Uterine smooth muscle cell (primary cell): ENCODE measurements around the gene KAT2A. TPM values are rescaled to one million over a fixed set of nuclear protein-coding genes. Genes with fewer than 3 reads are reported as not detected.

Experiments
- total RNA-seq: library from RNA; depleted of rRNA; stranded (reverse); fragments of >200 nt; gene quantifications from 2 replicates; pipeline ENCODE4 v1.2.3, GENCODE V29; 2014

KAT2A gene
- 8.7 and 10.7 TPM in 2 replicates for total RNA-seq

DNA sequence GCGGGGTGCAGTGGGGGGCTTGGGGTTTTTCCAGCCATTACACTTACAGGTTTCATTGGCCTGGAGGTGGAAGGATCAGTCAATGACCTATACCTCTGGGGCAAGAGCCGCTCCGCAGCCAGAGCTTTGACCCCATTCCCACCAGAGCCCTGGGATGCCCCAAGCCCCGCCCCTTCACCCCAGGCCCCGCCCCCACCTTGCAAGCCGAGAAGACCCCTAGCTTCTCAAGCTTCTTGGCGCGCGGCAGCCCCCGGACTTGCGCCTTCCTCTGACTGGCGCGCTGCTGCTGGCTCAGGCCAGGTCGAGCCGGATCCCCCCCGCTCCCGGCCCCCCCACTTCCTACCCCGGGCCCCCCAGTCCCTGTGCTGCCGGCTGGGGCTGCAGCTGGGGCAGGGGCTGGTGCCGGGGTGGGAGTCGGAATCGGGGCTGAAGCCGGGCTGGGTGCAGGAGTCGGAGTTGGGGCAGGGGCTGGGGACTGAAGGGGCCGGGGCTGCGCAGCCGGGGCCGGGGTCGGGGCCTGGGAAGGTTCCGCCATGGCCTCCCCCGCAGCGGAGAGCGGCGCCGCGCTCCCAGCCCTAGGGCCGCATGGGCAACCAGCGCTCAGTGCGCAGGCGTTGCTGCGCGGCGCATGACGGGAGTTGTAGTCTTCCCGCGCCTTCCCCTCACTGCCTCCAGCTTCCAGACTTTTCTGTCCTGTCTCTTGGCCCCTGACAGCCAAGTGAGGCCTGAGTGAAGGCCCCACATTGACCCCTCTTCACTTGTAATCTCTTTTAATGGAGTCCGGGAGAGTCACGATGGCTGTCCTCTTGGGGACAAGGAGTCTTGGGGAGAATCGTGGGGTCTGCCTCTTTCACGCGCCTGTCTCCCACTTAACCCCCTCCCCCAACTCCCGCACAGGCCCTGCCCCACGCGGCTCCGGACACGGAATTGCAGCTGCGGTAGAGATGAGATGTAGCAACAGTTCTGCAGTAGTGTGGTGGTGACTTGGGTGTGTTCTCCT is at the start of gene KAT2A:
Gene KAT2A (minus strand): TSS at position 598 of the 1,000 bp plus-strand sequence. CDS start 63 bp downstream, at position 535.

DNA sequence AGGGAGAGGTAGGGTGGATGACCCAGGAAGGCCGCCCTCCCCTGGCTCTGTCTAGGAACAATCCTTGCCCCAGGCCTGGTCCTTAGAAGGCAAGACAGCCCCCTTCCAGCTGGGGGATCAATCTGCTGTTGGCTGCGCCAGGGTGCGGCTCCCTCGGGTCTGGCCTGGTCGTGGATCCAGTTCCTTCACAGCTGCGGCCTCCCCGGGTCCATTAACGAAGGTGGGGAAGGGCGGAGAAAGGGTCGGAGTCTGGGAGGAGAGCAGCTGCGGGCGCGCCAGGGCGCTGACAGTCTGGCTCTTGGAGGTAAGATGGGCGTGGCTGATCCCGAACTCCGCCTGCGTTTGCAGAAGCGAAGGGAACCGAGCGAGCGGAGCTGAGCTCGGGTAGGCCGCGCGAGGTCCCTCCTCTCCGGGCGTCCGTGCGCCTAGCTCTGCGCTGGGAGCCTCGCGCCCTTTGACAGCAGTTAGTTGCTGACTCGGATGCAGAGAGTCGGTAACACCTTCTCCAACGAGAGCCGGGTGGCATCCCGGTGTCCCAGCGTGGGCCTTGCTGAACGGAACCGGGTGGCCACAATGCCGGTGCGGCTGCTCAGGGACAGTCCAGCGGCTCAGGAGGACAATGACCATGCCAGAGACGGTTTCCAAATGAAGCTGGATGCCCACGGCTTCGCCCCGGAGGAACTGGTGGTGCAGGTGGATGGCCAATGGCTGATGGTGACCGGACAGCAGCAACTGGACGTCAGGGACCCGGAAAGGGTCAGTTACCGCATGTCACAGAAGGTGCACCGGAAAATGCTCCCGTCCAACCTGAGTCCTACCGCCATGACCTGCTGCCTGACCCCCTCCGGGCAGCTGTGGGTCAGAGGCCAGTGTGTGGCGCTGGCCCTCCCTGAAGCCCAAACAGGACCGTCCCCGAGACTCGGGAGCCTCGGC is 1.5 kb upstream of the KAT2A start, which contains the start of gene HSPB9:
Gene HSPB9 (plus strand): TSS at position 434 of the 933 bp plus-strand sequence. CDS start 47 bp downstream, at position 481.

DNA sequence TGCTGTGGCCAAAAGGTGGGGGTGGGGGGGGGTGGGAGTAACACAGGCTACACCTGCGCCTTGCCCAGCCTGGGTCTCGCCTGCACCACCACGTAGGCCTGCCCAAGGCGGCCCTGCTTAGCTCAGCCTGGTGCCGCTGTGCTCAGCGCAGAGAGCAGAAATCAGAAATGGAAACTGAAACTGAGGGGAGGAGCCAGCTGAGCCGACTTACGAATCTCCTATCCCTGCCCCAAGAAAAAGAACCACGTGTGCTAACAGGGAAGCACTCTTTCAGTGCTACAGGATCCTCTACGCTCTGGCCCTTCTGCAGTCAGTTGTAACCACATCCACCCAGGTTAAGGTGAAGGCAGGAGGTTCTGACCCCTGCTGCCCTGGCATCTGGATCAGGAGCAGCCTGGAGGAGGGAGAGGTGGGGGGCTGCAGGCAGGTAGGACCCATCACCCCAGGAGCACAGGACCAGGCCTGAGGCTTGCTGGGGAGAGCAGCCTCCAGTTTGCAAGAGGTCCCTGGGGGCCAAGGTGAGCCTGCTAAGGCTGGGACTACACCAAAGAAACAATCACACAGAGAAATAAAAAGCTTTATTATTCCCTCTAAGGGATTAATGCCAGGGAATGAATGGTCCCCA is 8.5 kb downstream of the KAT2A start, which contains the start of gene DHX58:
Gene DHX58 (minus strand): TSS at position 163 of the 625 bp plus-strand sequence. CDS start 822 bp downstream, outside the sequence.

DNA sequence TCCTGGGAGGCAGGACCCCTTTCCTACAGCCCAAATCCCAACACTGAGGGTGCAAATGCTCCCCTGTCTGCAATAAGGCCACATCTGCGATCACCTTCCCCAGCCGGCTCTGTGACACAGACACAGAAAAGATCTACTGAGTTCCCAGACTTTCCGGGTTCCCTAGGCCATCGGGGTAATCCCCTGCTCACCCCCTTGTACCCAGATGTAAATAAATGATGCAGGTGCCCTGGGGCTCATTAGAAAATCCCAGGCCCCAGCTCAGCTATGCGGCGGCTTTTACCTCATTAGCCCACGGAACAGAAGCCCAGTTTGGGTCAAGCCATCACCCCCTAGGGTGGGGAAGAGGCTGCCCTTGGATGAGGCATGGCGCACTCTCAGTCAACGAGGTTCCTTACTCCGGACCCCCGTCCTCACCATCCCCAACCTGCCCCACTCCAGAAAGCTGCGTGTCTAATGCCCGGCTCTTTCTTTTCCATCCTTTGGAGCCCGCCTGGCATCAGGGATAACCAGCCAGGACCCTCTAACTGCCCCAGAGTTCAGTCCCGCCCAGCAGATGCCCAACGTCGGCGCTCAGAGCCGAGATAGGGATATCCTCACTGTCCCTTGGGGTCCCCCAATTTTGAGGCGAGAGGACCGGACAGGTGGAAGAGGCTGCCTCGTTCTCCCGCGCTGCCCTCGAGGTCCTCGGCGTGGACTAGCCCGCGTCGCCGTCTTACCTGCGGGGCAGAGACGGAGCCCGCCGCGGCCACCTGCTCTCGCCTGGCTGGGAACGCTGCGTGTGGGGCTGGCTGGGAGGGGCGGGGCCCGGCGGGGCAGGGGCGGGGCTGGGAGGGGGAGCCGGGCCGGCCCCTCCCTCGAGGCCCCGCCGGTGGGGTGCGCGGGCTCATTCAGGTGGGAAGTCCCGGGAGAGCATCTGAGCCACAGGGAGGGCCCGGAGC is 23.2 kb downstream of the KAT2A start, which contains the start of gene ZNF385C:
Gene ZNF385C (minus strand): TSS at position 783 of the 941 bp plus-strand sequence. CDS start 35,417 bp downstream, outside the sequence.

Other genes starting within 250 kb of the KAT2A start
- gene ACLY, start 202.4 kb downstream of the KAT2A start, total RNA-seq = 334 and 491 TPM in 2 replicates
- 0.50 and 1.3 TPM in 2 replicates for gene ODAD4, start 190.8 kb downstream of the KAT2A start, total RNA-seq
- gene CNP, start 154.6 kb downstream of the KAT2A start, total RNA-seq = 40.6 and 42.2 TPM in 2 replicates
- 64.4 and 91.4 TPM in 2 replicates for gene DNAJC7, start 103.9 kb downstream of the KAT2A start, total RNA-seq
- 17.3 and 19.7 TPM in 2 replicates for gene NKIRAS2, start 101.3 kb downstream of the KAT2A start, total RNA-seq
- gene C17orf113, start 70.8 kb downstream of the KAT2A start, total RNA-seq = 0.22 and 0.37 TPM in 2 replicates
- not detected in 2 replicates for gene ZNF385C, start 22.9 kb downstream of the KAT2A start, total RNA-seq
- gene DHX58, start 8.7 kb downstream of the KAT2A start, total RNA-seq = 10.3 and 17.4 TPM in 2 replicates
- not detected in 2 replicates for gene HSPB9, start 1.4 kb upstream of the KAT2A start, total RNA-seq
- 46.0 and 62.3 TPM in 2 replicates for gene RAB5C, start 33.6 kb upstream of the KAT2A start, total RNA-seq
- not detected in 2 replicates for gene KCNH4, start 59.8 kb upstream of the KAT2A start, total RNA-seq
- gene HCRT, start 64.1 kb upstream of the KAT2A start, total RNA-seq = not detected in 2 replicates
- gene GHDC, start 73.1 kb upstream of the KAT2A start, total RNA-seq = 13.3 and 16.5 TPM in 2 replicates
- 27.8 and 31.9 TPM in 2 replicates for gene STAT5B, start 155.0 kb upstream of the KAT2A start, total RNA-seq
- 8.1 and 14.7 TPM in 2 replicates for gene STAT5A, start 167.1 kb upstream of the KAT2A start, total RNA-seq